Type B pancreatic cell (in vitro differentiated cells): ENCODE results near the gene PPP1R14D. TPM values are rescaled to one million over a fixed set of nuclear protein-coding genes. Genes with fewer than 3 reads are reported as not detected.

Experiments
- DNase-seq: peaks from one replicate; pipeline ENCODE4 v3.0.0; 2021; ENCODE audit warnings: mixed read lengths; ENCODE audit not compliant: unreplicated experiment; ENCODE audit errors: extremely low spot score
- H3K27ac Mint-ChIP-seq: 2 replicates; pipeline ENCODE4 v1.8.0; 2021; ENCODE audit warnings: mild to moderate bottlenecking, mixed read lengths
- H3K27me3 Mint-ChIP-seq: 2 replicates; pipeline ENCODE4 v1.8.0; 2021; ENCODE audit warnings: mixed read lengths
- H3K36me3 Mint-ChIP-seq: 2 replicates; pipeline ENCODE4 v1.8.0; 2021; ENCODE audit warnings: mixed read lengths
- H3K4me1 Mint-ChIP-seq: one replicate; pipeline ENCODE4 v1.8.0; 2021; ENCODE audit warnings: mixed read lengths; ENCODE audit not compliant: unreplicated experiment
- H3K4me3 Mint-ChIP-seq: 2 replicates; pipeline ENCODE4 v1.8.0; 2021; ENCODE audit warnings: mild to moderate bottlenecking, mixed read lengths
- H3K9me3 Mint-ChIP-seq: 2 replicates; pipeline ENCODE4 v1.8.0; 2021; ENCODE audit warnings: mixed read lengths
- CTCF ChIP-seq: fragments of 200-600 bp; sonication (generic); conservative IDR thresholded peaks from 2 replicates; pipeline ENCODE4 v1.5.0; 2021; ENCODE audit warnings: antibody characterized with exemption, mild to moderate bottlenecking
- total RNA-seq: library from RNA; stranded (reverse); gene quantifications from 2 replicates; pipeline ENCODE4 v1.2.1, GENCODE V29; 2021; ENCODE audit warnings: low replicate concordance

The PPP1R14D gene
- total RNA-seq, 1 donor from 2014 or later, result 0.70 TPM

- DNase-seq, result no peak
- peak within 1 kb of the TSS; percentile 98 for H3K27ac Mint-ChIP-seq
Observed at GRCh38 chr15:40843885-40844695, 15.6 kb upstream of the PPP1R14D start, which contains the start of gene SPINT1. Gene SPINT1, plus strand, starts transcription at chr15:40844048. Its CDS starts 507 bp downstream, at chr15:40844555.

GRCh38 chr15:40843261-40843884, 14.9 kb upstream of the PPP1R14D start:
- no peak for TF ChIP-seq CTCF
- peak overlapping the region; percentile 88 for H3K4me3 Mint-ChIP-seq
- peaks cover 12% of the 10 kb centered on the region for H3K4me1 Mint-ChIP-seq
- H3K27ac Mint-ChIP-seq, result peak overlapping the region; percentile 93
- H3K27me3 Mint-ChIP-seq, result peaks cover 46% of the 10 kb centered on the region
- DNase-seq, result no peak
- peaks cover 7% of the 10 kb centered on the region for H3K36me3 Mint-ChIP-seq
- no peaks in the 10 kb centered on the region for H3K9me3 Mint-ChIP-seq

More at GRCh38 chr15:40843885-40844695, 15.6 kb upstream of the PPP1R14D start, which contains the start of gene SPINT1:
- no peak for TF ChIP-seq CTCF
- H3K27me3 Mint-ChIP-seq, result peaks cover 46% of the 10 kb centered on the region
- H3K4me1 Mint-ChIP-seq, result peaks cover 12% of the 10 kb centered on the region
- peak within 1 kb of the TSS; percentile 98 for H3K4me3 Mint-ChIP-seq
- H3K9me3 Mint-ChIP-seq, result no peaks in the 10 kb centered on the region
- H3K36me3 Mint-ChIP-seq, result peaks cover 7% of the 10 kb centered on the region

GRCh38 chr15:40841741-40842140, 13.2 kb upstream of the PPP1R14D start:
- no peak overlapping the region for H3K27ac Mint-ChIP-seq
- no peaks in the 10 kb centered on the region for H3K9me3 Mint-ChIP-seq
- no peak for TF ChIP-seq CTCF
- H3K36me3 Mint-ChIP-seq, result peaks cover 7% of the 10 kb centered on the region
- no peak overlapping the region for H3K4me3 Mint-ChIP-seq
- peaks cover 46% of the 10 kb centered on the region for H3K27me3 Mint-ChIP-seq
- no peak for DNase-seq
- no peaks in the 10 kb centered on the region for H3K4me1 Mint-ChIP-seq

GRCh38 chr15:40838756-40839155, 10.2 kb upstream of the PPP1R14D start:
- DNase-seq, result no peak
- Mint-ChIP-seq H3K27me3 (peaks cover 28% of the 10 kb centered on the region), H3K9me3 (no peaks in the 10 kb centered on the region), H3K36me3 (no peaks in the 10 kb centered on the region), H3K4me3 (no peak overlapping the region), H3K4me1 (no peaks in the 10 kb centered on the region), H3K27ac (no peak overlapping the region)
- no peak for TF ChIP-seq CTCF

- Mint-ChIP-seq H3K27ac (no peak overlapping the region), H3K27me3 (peaks cover 5% of the 10 kb centered on the region), H3K4me1 (no peaks in the 10 kb centered on the region), H3K36me3 (peaks cover 7% of the 10 kb centered on the region), H3K4me3 (no peak overlapping the region), H3K9me3 (no peaks in the 10 kb centered on the region)
- TF ChIP-seq CTCF, result no peak
- DNase-seq, result no peak
Observed at GRCh38 chr15:40836020-40836419, 7.5 kb upstream of the PPP1R14D start.
